ENCODE data around the gene EVI5L. TPM values are rescaled to one million over a fixed set of nuclear protein-coding genes. Genes with fewer than 3 reads are reported as not detected.

The EVI5L gene
- total RNA-seq, 2 donors from 2014 or later = 24.0 to 25.7 TPM

DNA sequence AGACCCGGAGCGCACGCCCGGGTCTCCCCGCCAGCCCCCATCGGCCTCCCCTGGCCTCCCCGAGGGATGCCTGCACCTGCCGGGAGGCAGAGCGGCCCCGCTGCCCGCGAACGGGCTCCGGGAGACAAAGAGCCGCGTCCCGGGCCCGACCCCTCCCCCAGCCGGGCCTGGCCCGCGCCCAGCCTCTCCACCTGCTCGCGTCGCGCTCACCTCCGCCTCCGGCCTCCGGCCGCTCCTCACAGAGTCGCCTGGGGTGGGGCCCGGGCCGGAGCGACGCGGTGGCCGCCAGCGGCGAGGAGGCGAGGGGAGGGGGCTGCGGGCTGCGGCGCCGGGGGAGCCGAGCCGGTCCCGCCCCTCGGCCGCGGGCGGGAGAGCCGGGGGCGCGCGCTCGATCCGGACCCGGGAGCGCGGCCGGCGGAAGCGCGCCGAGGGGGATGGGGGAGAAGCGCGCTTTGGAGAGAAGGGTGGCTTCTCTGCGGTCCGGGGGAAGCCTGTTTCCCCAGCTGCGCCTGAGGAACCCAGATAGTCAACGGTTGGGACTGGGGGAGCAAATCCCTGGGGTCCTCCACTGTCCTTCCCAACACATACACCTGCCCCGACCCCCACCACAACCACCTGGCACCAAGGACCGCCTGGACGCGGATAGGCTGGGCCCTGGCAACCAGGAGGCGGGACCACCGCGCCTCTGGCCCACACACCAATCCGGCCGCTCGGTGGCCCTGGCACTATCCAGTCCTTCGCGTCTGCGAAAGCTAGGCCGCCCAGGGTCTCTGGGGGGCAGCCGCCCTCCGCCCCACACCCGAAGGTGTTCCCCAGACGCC is 44.3 kb downstream of the EVI5L start, which contains the start of gene PRR36:
Gene PRR36, minus strand, starts transcription at position 315 of the 821 bp plus-strand sequence. CDS start 701 bp downstream, outside the sequence.
- TF ChIP-seq POLR2A (IDR thresholded peaks at IDR 0.05) (no peak), POLR2AphosphoS5 (IDR thresholded peaks at IDR 0.05) (no peak)
- TF ChIP-seq, protein P1, sequence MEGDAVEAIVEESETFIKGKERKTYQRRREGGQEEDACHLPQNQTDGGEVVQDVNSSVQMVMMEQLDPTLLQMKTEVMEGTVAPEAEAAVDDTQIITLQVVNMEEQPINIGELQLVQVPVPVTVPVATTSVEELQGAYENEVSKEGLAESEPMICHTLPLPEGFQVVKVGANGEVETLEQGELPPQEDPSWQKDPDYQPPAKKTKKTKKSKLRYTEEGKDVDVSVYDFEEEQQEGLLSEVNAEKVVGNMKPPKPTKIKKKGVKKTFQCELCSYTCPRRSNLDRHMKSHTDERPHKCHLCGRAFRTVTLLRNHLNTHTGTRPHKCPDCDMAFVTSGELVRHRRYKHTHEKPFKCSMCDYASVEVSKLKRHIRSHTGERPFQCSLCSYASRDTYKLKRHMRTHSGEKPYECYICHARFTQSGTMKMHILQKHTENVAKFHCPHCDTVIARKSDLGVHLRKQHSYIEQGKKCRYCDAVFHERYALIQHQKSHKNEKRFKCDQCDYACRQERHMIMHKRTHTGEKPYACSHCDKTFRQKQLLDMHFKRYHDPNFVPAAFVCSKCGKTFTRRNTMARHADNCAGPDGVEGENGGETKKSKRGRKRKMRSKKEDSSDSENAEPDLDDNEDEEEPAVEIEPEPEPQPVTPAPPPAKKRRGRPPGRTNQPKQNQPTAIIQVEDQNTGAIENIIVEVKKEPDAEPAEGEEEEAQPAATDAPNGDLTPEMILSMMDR (IDR thresholded peaks at IDR 0.05) = no peak
- no peaks in the 10 kb centered on the region for H3K27me3 ChIP-seq (replicated peaks; ENCODE audit: insufficient read depth)
- DNase-seq (ENCODE audit: low spot score) = peak; percentile 69
- H3K27ac ChIP-seq = no peak within 1 kb of the TSS
- H3K4me3 ChIP-seq = peak within 1 kb of the TSS; percentile 38 to 48
- WGBS = 2% methylated on average over 41 of the region's 88 CpGs
- intact Hi-C loops (cut with DNase I) = no loop called here
- no peaks in the 10 kb centered on the region for H3K9me3 ChIP-seq
- H3K36me3 ChIP-seq = no peaks in the 10 kb centered on the region
- no peaks in the 10 kb centered on the region for H3K4me1 ChIP-seq (replicated peaks)

DNA sequence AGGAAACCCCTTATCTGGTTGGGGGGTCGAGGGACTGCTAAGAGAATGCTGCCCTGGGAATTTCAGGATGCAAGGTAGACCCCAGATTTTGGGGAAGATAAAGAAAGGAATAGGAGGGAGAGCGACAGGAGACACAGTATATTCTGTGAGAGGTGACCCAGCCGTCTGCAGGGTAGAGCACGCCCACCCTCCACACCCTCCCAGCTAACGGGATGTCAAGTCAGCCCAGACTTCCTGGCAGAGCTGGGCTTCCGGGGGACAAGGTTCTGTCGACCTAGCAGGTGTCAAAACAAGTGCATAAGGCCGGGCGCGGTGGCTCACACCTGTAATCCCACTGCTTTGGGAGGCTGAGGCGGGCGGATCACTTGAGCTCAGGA is 44.9 kb downstream of the EVI5L start:
- Histone ChIP-seq H3K27me3 (replicated peaks; ENCODE audit: insufficient read depth) (no peaks in the 10 kb centered on the region), H3K36me3 (no peaks in the 10 kb centered on the region), H3K4me1 (replicated peaks) (no peaks in the 10 kb centered on the region), H3K27ac (no peak overlapping the region), H3K4me3 (peak overlapping the region; percentile 38 to 48), H3K9me3 (no peaks in the 10 kb centered on the region)
- intact Hi-C loops (cut with DNase I) = no loop called here
- DNase-seq (ENCODE audit: low spot score) = no peak
- 37% methylated on average over 12 of the region's 12 CpGs for WGBS
- TF ChIP-seq, protein P1 (IDR thresholded peaks at IDR 0.05) = no peak
- TF ChIP-seq POLR2AphosphoS5 (IDR thresholded peaks at IDR 0.05) = no peak
- TF ChIP-seq POLR2A (IDR thresholded peaks at IDR 0.05) = no peak

DNA sequence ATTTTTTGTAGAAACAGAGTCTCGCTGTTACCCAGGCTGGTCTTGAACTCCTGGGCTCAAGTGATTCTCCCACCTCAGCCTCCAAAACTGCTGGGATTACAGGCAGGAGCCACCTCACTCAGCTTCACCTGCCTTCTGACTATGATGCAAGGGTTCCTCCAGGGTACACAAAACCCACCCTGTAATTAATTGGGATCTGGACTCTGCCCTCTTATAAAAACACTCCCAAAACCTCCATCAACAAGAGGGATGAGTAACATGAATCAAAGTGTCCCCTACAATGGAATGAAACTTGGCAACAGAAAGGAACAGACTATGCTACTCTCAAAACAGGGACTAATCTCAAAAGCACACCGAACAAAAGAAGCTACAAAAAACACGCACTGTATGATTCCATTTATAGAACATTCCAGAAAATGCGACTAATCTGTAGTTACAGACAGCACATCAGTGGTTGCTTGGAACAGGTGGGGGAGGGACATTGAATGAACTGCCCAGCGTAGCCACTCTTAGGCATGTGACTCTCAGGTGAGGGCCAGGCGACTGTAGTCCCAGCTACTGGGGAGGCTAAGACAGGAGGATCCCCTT is 47.3 kb downstream of the EVI5L start:
- Histone ChIP-seq H3K36me3 (no peaks in the 10 kb centered on the region), H3K9me3 (no peaks in the 10 kb centered on the region), H3K27me3 (replicated peaks; ENCODE audit: insufficient read depth) (no peaks in the 10 kb centered on the region), H3K4me3 (no peak overlapping the region), H3K27ac (no peak overlapping the region), H3K4me1 (replicated peaks) (no peaks in the 10 kb centered on the region)
- DNase-seq (ENCODE audit: low spot score) = no peak
- WGBS = 57% methylated on average over 6 of the region's 6 CpGs
- intact Hi-C loops (cut with DNase I) = no loop called here
- TF ChIP-seq POLR2AphosphoS5 (IDR thresholded peaks at IDR 0.05) (no peak), POLR2A (IDR thresholded peaks at IDR 0.05) (no peak)
- TF ChIP-seq, protein P1 (IDR thresholded peaks at IDR 0.05) = no peak

DNA sequence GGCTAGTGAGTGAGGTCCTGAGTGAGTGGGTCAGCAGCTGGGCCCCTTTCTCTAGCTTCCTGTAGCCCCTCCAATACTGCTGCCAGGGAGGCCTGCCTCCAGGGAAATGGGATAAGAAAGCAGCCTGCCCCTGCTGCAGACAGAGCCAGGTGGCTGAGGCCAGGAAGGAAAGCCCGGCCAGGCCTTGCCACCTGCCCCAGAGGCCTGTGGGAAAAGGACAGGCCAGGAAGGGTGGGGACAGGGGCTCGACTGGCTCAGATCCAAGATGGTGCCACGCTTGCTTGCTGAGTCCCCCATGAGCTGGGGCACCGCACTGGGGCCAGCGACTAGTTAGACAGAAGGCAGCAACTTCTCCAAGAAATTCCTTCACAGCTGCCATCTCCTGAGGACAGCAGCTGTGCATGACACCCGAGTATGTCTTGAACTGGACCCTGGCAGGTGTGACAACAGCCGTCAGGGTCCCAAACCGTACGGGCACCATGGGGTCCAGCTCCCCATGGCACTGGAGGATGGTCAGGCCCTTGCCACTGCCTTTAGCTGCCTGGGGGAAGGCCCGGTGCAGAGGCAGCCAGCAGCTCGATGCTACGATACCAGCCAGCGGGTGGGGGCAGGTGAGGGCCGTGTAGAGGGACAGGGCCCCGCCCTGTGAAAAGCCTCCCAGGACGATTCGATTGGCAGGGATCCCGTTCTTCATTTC is 49.2 kb downstream of the EVI5L start:
- Histone ChIP-seq H3K36me3 (no peaks in the 10 kb centered on the region), H3K4me3 (no peak overlapping the region), H3K4me1 (replicated peaks) (no peaks in the 10 kb centered on the region), H3K9me3 (no peaks in the 10 kb centered on the region), H3K27me3 (replicated peaks; ENCODE audit: insufficient read depth) (no peaks in the 10 kb centered on the region), H3K27ac (no peak overlapping the region)
- WGBS = 67% methylated on average over 14 of the region's 18 CpGs
- TF ChIP-seq POLR2AphosphoS5 (IDR thresholded peaks at IDR 0.05) = no peak
- TF ChIP-seq POLR2A (IDR thresholded peaks at IDR 0.05) = no peak
- TF ChIP-seq, protein P1 (IDR thresholded peaks at IDR 0.05) = no peak
- intact Hi-C loops (cut with DNase I) = no loop called here
- no peak for DNase-seq (ENCODE audit: low spot score)

All from prostate gland (tissue), 2 donors.